Ishikawa (cell line): ENCODE data around the gene DAND5.

Source experiments
- CREB1 ChIP-seq: IDR thresholded peaks from 2 replicates; pipeline ENCODE4 v1.6.1; 2012; ENCODE audit warnings: low read depth
- EGR1 ChIP-seq: IDR thresholded peaks from 2 replicates; pipeline ENCODE4 v1.6.1; 2012
- EP300 ChIP-seq: IDR thresholded peaks from 2 replicates; pipeline ENCODE4 v1.6.1; 2012; ENCODE audit warnings: borderline replicate concordance
- RAD21 ChIP-seq: IDR thresholded peaks from 2 replicates; pipeline ENCODE4 v1.6.1; 2012; ENCODE audit warnings: low read depth
- REST ChIP-seq: IDR thresholded peaks from 2 replicates; pipeline ENCODE4 v1.6.1; 2012; ENCODE audit warnings: low read depth, mild to moderate bottlenecking
- TAF1 ChIP-seq: IDR thresholded peaks from 2 replicates; pipeline ENCODE4 v1.6.1; 2012; ENCODE audit warnings: low read depth, mild to moderate bottlenecking
- TCF12 ChIP-seq: IDR thresholded peaks from 2 replicates; pipeline ENCODE4 v1.6.1; 2012; ENCODE audit warnings: low read depth
- TEAD4 ChIP-seq: IDR thresholded peaks from 2 replicates; pipeline ENCODE4 v1.6.1; 2012
- ZBTB7A ChIP-seq: IDR thresholded peaks from 2 replicates; pipeline ENCODE4 v1.6.1; 2012; ENCODE audit warnings: low read depth

DNA sequence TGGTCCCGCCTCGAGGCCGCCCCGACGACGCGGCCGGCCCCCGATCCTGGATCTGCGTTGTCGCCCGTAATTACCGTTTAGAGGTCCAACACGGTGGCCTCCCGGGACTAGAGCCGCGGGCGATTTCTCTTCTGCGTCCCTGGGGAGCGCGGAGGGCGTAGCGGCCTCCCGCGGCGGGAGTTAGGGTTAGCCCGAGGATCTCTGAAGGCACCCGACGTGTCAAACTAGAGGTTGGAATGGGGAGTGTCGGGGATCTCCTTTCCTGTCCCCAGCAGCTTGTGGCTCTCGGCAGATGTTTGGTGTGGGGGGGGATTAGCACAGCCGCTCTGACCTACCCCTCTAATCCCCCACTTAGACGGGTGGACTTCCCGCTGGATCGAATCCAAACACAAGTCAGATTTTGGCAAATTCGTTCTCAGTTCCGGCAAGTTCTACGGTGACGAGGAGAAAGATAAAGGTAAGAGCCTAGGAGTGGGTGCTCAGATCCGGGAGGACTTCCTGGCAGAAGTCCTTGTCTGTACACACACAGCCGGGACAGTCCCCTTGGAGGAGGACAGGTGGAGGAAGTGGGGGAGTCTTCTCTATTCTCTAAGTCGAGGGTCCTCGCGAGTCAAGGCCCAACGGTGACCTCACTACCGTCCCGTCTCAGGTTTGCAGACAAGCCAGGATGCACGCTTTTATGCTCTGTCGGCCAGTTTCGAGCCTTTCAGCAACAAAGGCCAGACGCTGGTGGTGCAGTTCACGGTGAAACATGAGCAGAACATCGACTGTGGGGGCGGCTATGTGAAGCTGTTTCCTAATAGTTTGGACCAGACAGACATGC, 30.4 kb upstream of the DAND5 start:
- TF ChIP-seq REST (no peak), EP300 (no peak), TAF1 (no peak), RAD21 (no peak), TEAD4 (no peak), TCF12 (no peak), ZBTB7A (0 out of 2 replicates have a peak, but pooled peaks have one; percentile 2), CREB1 (no peak), EGR1 (no peak)
